GM12878 (cell line): ENCODE measurements around the gene SORCS2. TPM values are rescaled to one million over a fixed set of nuclear protein-coding genes. Genes with fewer than 3 reads are reported as not detected.

ENCODE experiments used
- ATAC-seq: fragments of 200-7000 bp; cut with Tn5 transposase; 3 replicates; pipeline ENCODE4 v1.9.1; 2020; ENCODE audit warnings: mild to moderate bottlenecking, moderate library complexity
- BruUV-seq: library from RNA; stranded (reverse); fragments of 400-500 nt; replicated peaks from 2 replicates; lab custom pipeline; 2021; lab: Mats Ljungman, UMichigan
- CTCF ChIA-PET: fragments of 300-600 bp; sonication (Branson Sonifier 250); formaldehyde crosslinking; extraction: SDS; loops from one replicate; lab custom pipeline; 2021; ENCODE audit warnings: inconsistent platforms; lab: Yijun Ruan, JAX
- POLR2A ChIA-PET: fragments of 350-600 bp; formaldehyde crosslinking; extraction: SDS; loops from one replicate; lab custom pipeline; 2021; ENCODE audit warnings: inconsistent platforms; lab: Charles Lee
- RAD21 ChIA-PET: fragments of 300-600 bp; sonication (Branson Sonifier 250); formaldehyde crosslinking; loops from one replicate; lab custom pipeline; 2023; ENCODE audit warnings: antibody characterized with exemption; ENCODE audit not compliant: unreplicated experiment; lab: Charles Lee
- SMC1A ChIA-PET: fragments of 300-600 bp; sonication (Branson Sonifier 250); formaldehyde crosslinking; loops from one replicate; lab custom pipeline; 2023; ENCODE audit not compliant: unreplicated experiment, uncharacterized antibody; lab: Charles Lee
- DNase-seq: peaks from one replicate; pipeline ENCODE4 v3.0.0-alpha.2; 2011; ENCODE audit warnings: low read depth, low spot score
- FAIRE-seq: peaks from 3 replicates; lab custom pipeline; 2011; peaks lifted over from hg19 to GRCh38; lab: Jason Lieb, UNC
- H2AFZ ChIP-seq: 2 replicates; pipeline ENCODE4 v1.6.0; 2011; ENCODE audit warnings: low read depth, low read length, control low read depth; ENCODE audit not compliant: control insufficient read depth
- H3K27ac ChIP-seq: 2 replicates; pipeline ENCODE4 v1.5.1; 2011; ENCODE audit warnings: control low read depth; ENCODE audit not compliant: control insufficient read depth, insufficient read depth
- H3K27me3 ChIP-seq, 2 experiments: replicated peaks in 1 of 2; 2 replicates each; pipeline versions ENCODE4 v1.6.0 to v1.6.1; 2011; ENCODE audit warnings: low read length in 1 of 2; ENCODE audit not compliant: control insufficient read depth in 2 of 2, insufficient read depth in 2 of 2
- H3K36me3 ChIP-seq, 2 experiments: 2 replicates each; pipeline ENCODE4 v1.5.1; 2011; ENCODE audit warnings: low read length in 1 of 2; ENCODE audit not compliant: control insufficient read depth in 2 of 2, insufficient read depth in 2 of 2
- H3K4me1 ChIP-seq: 2 replicates; pipeline ENCODE4 v1.6.1; 2011; ENCODE audit warnings: mild to moderate bottlenecking, low read length, moderate library complexity, mixed read lengths; ENCODE audit not compliant: control insufficient read depth, insufficient read depth
- H3K4me2 ChIP-seq: 2 replicates; pipeline ENCODE4 v1.6.0; 2011; ENCODE audit warnings: control low read depth; ENCODE audit not compliant: control insufficient read depth, insufficient read depth
- H3K4me3 ChIP-seq: fragments of 200-600 bp; sonication (generic); 2 replicates; pipeline ENCODE4 v1.5.1; 2016
- H3K79me2 ChIP-seq: 2 replicates; pipeline ENCODE4 v1.6.0; 2011; ENCODE audit warnings: low read length; ENCODE audit not compliant: control insufficient read depth, insufficient read depth
- H3K9ac ChIP-seq: 2 replicates; pipeline ENCODE4 v1.8.0; 2011; ENCODE audit warnings: low read length, control low read depth, mixed read lengths; ENCODE audit not compliant: control insufficient read depth, insufficient read depth
- H3K9me3 ChIP-seq: replicated peaks from 3 replicates; pipeline ENCODE4 v1.5.1; 2011; ENCODE audit warnings: mild to moderate bottlenecking, low read length; ENCODE audit not compliant: control insufficient read depth, insufficient read depth
- H4K20me1 ChIP-seq: 2 replicates; pipeline ENCODE4 v1.6.0; 2011; ENCODE audit not compliant: control insufficient read depth, insufficient read depth
- ATF3 ChIP-seq: IDR thresholded peaks from 2 replicates; pipeline ENCODE4 v1.6.1; 2011; ENCODE audit warnings: low read depth, mild to moderate bottlenecking, low read length, moderate library complexity, borderline replicate concordance; ENCODE audit errors: extremely low read depth
- DPF2 ChIP-seq: fragments of 450-650 bp; IDR thresholded peaks from 2 replicates; pipeline ENCODE4 v1.6.1; 2017; ENCODE audit warnings: mild to moderate bottlenecking
- GABPA ChIP-seq: IDR thresholded peaks from 2 replicates; pipeline ENCODE4 v1.6.1; 2014; ENCODE audit warnings: antibody characterized with exemption, low read depth, mild to moderate bottlenecking, inconsistent platforms
- NR2F1 ChIP-seq: fragments of 450-650 bp; conservative IDR thresholded peaks from 2 replicates; pipeline ENCODE4 v1.6.1; 2017; ENCODE audit warnings: mild to moderate bottlenecking
- SIN3A ChIP-seq: IDR thresholded peaks from 2 replicates; pipeline ENCODE4 v1.6.1; 2012; ENCODE audit warnings: low read depth, low read length, improper control_type of control experiment
- ZNF384 ChIP-seq: IDR thresholded peaks from 2 replicates; pipeline ENCODE4 v1.6.1; 2012; ENCODE audit warnings: low read depth, mild to moderate bottlenecking, low read length, improper control_type of control experiment, borderline replicate concordance
- WGBS: methylation state at CpG from one replicate; pipeline ENCODE4 v1.1.6; 2016; ENCODE audit warnings: low lambda C conversion rate; ENCODE audit not compliant: insufficient replicate concordance, insufficient coverage; ENCODE audit errors: missing lambda C conversion rate; 5-methylcytosine and 5-hydroxymethylcytosine counted together
- in situ Hi-C: fragments of 300-500 bp; cut with MboI; formaldehyde crosslinking; loops from 9 replicates; pipeline ENCODE4 v1.14.3; 2018; ENCODE audit warnings: mixed read lengths
- intact Hi-C: fragments of 100-400 bp; cut with micrococcal nuclease; formaldehyde crosslinking; loops from one replicate; pipeline ENCODE4 v1.14.2; 2022; ENCODE audit not compliant: unreplicated experiment
- polyA plus RNA-seq, 11 experiments: library from polyadenylated mRNA; depleted of rRNA in 4 of 11; unstranded in 6 of 11; stranded (reverse) in 5 of 11; fragments of >200 nt; fragmentation: Nextera tagmentation in 4 of 11; fragmentation: Illumina TruSeq in 1 of 11; extraction: Ambion mirVana in 4 of 11; extraction: Trizol in 1 of 11; gene quantifications; 1 replicate in 1 of 11; 2 replicates in 10 of 11; pipeline versions ENCODE4 v1.2.1 to v1.2.3, GENCODE V29; 2011 to 2016; ENCODE audit warnings: inconsistent platforms in 2 of 11, missing spikeins in 2 of 11, low read depth in 1 of 11
- total RNA-seq, 4 experiments: library from RNA; depleted of rRNA in 3 of 4; stranded (reverse); fragments of >200 nt in 3 of 4; fragmentation: Illumina TruSeq in 1 of 4; extraction: Trizol in 1 of 4; gene quantifications; 2 replicates each; pipeline versions ENCODE4 v1.2.1 to v1.2.3, GENCODE V29; 2013 to 2021

Gene SORCS2
- total and polyA plus RNA-seq, 10 of the 15 experiments (the other 5 are each of a cell fraction or from before 2014, with no cell fraction given), result 0.01 to 0.15 (median 0.05) TPM; not detected in 5

GRCh38 chr4:7348946-7349900 lies 156.9 kb downstream of the SORCS2 start:
- BruUV-seq, result no TSS peak
- no peaks in the 10 kb centered on the region for H4K20me1 ChIP-seq
- DNase-seq (no peak), ATAC-seq (no peak), FAIRE-seq (no peak)
- no peak for TF ChIP-seq ATF3
- no peak for TF ChIP-seq NR2F1
- no peak for TF ChIP-seq GABPA
- no peak for TF ChIP-seq ZNF384
- no peak for TF ChIP-seq SIN3A
- no peak overlapping the region for H3K4me3 ChIP-seq
- H3K9ac ChIP-seq, result no peak overlapping the region
- POLR2A ChIA-PET, result no interaction called here
- 32% methylated on average over 18 of the region's 18 CpGs for WGBS
- H3K4me1 ChIP-seq, result no peaks in the 10 kb centered on the region
- H3K4me2 ChIP-seq, result no peak overlapping the region
- no peaks in the 10 kb centered on the region for H3K27me3 ChIP-seq
- SMC1A ChIA-PET, result no interaction called here
- in situ Hi-C loops, result no loop called here
- no peak overlapping the region for H3K27ac ChIP-seq
- CTCF ChIA-PET, result no interaction called here
- no peak overlapping the region for H2AFZ ChIP-seq
- no peaks in the 10 kb centered on the region for H3K79me2 ChIP-seq
- RAD21 ChIA-PET, result no interaction called here
- no peaks in the 10 kb centered on the region for H3K9me3 ChIP-seq
- no peaks in the 10 kb centered on the region for H3K36me3 ChIP-seq
- intact Hi-C loops, result no loop called here

- in situ Hi-C loops, result no loop called here
- H3K27ac ChIP-seq, result no peak overlapping the region
- no peak overlapping the region for H3K9ac ChIP-seq
- intact Hi-C loops, result no loop called here
- DNase-seq (no peak), ATAC-seq (no peak), FAIRE-seq (no peak)
- H4K20me1 ChIP-seq, result no peaks in the 10 kb centered on the region
- WGBS, result 18% methylated on average over 6 of the region's 6 CpGs
- H3K9me3 ChIP-seq, result no peaks in the 10 kb centered on the region
- H3K79me2 ChIP-seq, result no peaks in the 10 kb centered on the region
- no peaks in the 10 kb centered on the region for H3K4me1 ChIP-seq
- POLR2A ChIA-PET, result no interaction called here
- CTCF ChIA-PET, result no interaction called here
- no TSS peak for BruUV-seq
- H3K4me2 ChIP-seq, result no peak overlapping the region
- H2AFZ ChIP-seq, result no peak overlapping the region
- RAD21 ChIA-PET, result no interaction called here
- no peak for TF ChIP-seq DPF2
- no peak for TF ChIP-seq NR2F1
- H3K27me3 ChIP-seq, result no peaks in the 10 kb centered on the region
- no peak overlapping the region for H3K4me3 ChIP-seq
- SMC1A ChIA-PET, result no interaction called here
- H3K36me3 ChIP-seq, result no peaks in the 10 kb centered on the region
Measured at GRCh38 chr4:7350396-7350795, 158.1 kb downstream of the SORCS2 start.
